T follicular helper cell (primary cell): Measurements from ENCODE around the gene MGRN1.
"Not testable (repeated sequence)": the region's sequence is repeated elsewhere in the genome, so short reads cannot be mapped to it uniquely, and the experiment has no call there.

Experiments
- DNase-seq: peaks from one replicate; pipeline ENCODE4 v3.0.0-alpha.2; 2020; ENCODE audit warnings: low read depth

The MGRN1 gene

GRCh38 chr16:4734063-4734729 is 109.6 kb downstream of the MGRN1 start, which contains the start of the genes ANKS3 and DNAAF8:
Gene ANKS3 (minus strand): TSS chr16:4734271. CDS start chr16:4730149, 4,122 bp downstream.
Gene DNAAF8 (plus strand): TSS chr16:4734537. CDS start chr16:4736515, 1,978 bp downstream.
- peak; percentile 69 for DNase-seq

GRCh38 chr16:4734730-4735535 is 110.3 kb downstream of the MGRN1 start:
- peak; percentile 93 for DNase-seq

- DNase-seq: no peak
Measured at GRCh38 chr16:4736546-4736945, 111.9 kb downstream of the MGRN1 start.

GRCh38 chr16:4737545-4737944 is 112.9 kb downstream of the MGRN1 start:
- DNase-seq: no peak

- not testable (repeated sequence) for DNase-seq
Measured at GRCh38 chr16:4738370-4738769, 113.7 kb downstream of the MGRN1 start.
